Mesothelial cell of epicardium (in vitro differentiated cells): ENCODE measurements around the gene DCN. TPM values are rescaled to one million over a fixed set of nuclear protein-coding genes. Genes with fewer than 3 reads are reported as not detected.

ENCODE experiments used
- DNase-seq, 2 experiments: peaks; one replicate each; pipeline ENCODE4 v3.0.0; 2021; ENCODE audit warnings: low spot score in 2 of 2; ENCODE audit not compliant: unreplicated experiment in 2 of 2
- H3K27ac Mint-ChIP-seq: 2 replicates; pipeline ENCODE4 v1.8.0; 2021; ENCODE audit warnings: mixed read lengths
- H3K27me3 Mint-ChIP-seq: 2 replicates; pipeline ENCODE4 v1.8.0; 2021; ENCODE audit warnings: low read depth, mixed read lengths
- H3K36me3 Mint-ChIP-seq: 2 replicates; pipeline ENCODE4 v1.8.0; 2021; ENCODE audit warnings: mixed read lengths
- H3K4me1 Mint-ChIP-seq: 2 replicates; pipeline ENCODE4 v1.8.0; 2021; ENCODE audit warnings: mixed read lengths
- H3K4me3 Mint-ChIP-seq: 2 replicates; pipeline ENCODE4 v1.8.0; 2021; ENCODE audit warnings: mild to moderate bottlenecking, moderate library complexity, mixed read lengths
- H3K9me3 Mint-ChIP-seq: 2 replicates; pipeline ENCODE4 v1.8.0; 2021; ENCODE audit warnings: mixed read lengths
- total RNA-seq: library from RNA; stranded (reverse); gene quantifications from 3 replicates; pipeline ENCODE4 v1.2.1, GENCODE V29; 2021
- TF ChIP-seq, protein P1 (sequence below): fragments of 200-600 bp; sonication (generic); IDR thresholded peaks from one replicate; pipeline ENCODE4 v1.5.0; 2021; ENCODE audit warnings: antibody characterized with exemption; ENCODE audit not compliant: unreplicated experiment

DCN gene
- total RNA-seq, 1 donor from 2014 or later, result 1,349 TPM

DNA sequence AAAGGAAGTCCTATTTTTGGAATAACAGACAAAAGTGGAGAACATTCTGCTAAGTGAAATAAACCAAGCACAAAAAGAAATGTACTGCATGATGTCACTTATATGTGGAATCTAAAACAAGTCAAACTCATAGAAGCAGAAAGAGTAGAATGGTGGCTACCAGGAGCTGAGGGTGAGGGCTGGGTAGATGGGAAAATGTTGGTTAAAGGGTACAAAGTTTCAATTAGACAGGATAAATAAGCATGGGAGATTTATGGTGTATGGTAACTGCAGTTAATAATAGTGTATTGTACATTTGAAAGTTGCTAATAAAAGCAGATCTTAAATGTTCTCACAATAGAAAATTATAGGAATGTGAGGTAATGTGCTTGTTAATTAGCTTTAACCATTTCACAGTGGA is 84.2 kb downstream of the DCN start:
- Mint-ChIP-seq H3K4me3 (no peak overlapping the region), H3K27ac (no peak overlapping the region), H3K4me1 (peaks cover 54% of the 10 kb centered on the region), H3K9me3 (peaks cover 19% of the 10 kb centered on the region), H3K27me3 (no peaks in the 10 kb centered on the region), H3K36me3 (peaks cover 4% of the 10 kb centered on the region)
- DNase-seq, result no peak
- TF ChIP-seq, protein P1, sequence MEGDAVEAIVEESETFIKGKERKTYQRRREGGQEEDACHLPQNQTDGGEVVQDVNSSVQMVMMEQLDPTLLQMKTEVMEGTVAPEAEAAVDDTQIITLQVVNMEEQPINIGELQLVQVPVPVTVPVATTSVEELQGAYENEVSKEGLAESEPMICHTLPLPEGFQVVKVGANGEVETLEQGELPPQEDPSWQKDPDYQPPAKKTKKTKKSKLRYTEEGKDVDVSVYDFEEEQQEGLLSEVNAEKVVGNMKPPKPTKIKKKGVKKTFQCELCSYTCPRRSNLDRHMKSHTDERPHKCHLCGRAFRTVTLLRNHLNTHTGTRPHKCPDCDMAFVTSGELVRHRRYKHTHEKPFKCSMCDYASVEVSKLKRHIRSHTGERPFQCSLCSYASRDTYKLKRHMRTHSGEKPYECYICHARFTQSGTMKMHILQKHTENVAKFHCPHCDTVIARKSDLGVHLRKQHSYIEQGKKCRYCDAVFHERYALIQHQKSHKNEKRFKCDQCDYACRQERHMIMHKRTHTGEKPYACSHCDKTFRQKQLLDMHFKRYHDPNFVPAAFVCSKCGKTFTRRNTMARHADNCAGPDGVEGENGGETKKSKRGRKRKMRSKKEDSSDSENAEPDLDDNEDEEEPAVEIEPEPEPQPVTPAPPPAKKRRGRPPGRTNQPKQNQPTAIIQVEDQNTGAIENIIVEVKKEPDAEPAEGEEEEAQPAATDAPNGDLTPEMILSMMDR, result no peak

DNA sequence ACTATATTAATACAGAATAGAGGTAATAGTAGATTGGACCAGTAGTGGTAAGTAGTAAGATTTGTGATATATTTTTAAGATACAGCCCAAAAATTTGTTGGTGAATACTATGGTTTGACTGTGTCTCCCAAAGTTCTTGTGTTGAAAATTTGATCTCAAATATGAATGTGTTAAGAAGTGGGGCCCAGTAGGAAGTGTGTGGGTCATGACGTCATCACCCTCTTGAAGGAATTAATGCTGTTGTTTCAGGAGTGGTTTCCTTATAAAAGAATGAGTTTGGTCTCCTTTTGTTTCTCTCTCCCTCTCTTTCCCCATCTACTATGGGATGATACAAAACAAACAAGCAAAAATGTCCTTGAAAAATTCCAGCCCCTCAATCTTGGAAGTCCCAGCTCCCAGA is 87.7 kb downstream of the DCN start:
- H3K36me3 Mint-ChIP-seq, result peaks cover 15% of the 10 kb centered on the region
- TF ChIP-seq, protein P1, result no peak

DNA sequence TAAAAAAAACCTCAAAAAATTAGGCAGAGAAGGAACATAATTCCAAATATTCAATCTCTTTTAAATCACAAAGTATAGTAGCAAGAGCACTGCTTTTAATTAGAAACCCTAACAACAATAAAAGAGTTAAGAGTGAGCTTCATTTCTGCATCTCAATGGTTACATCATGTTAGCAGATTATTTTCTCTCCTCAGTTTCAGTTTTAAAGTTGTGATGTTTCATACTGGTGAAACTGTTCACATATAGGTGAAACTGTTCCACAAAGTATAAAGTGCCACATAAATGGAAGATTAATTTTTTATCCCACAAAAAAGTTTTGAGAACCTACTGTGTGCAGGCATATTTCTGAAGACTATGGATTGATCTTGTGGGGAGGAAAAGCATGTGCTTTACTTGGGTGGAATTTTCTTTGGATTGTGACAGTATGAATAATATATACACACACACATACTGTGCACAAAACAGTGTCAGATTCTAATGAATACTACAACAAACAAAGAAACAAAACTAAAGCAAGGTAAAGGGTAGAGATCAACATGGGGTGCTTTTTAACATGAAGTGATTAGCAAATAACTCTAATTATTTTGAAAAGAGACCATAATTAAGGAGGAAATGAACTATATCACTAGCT is 88.5 kb downstream of the DCN start:
- Mint-ChIP-seq H3K4me1 (peaks cover 22% of the 10 kb centered on the region), H3K36me3 (peaks cover 21% of the 10 kb centered on the region), H3K4me3 (no peak overlapping the region), H3K27ac (no peak overlapping the region), H3K27me3 (no peaks in the 10 kb centered on the region), H3K9me3 (peaks cover 45% of the 10 kb centered on the region)
- TF ChIP-seq, protein P1, result no peak
- DNase-seq, result no peak

More for the DNA sequence above, 87.7 kb downstream of the DCN start:
- peaks cover 29% of the 10 kb centered on the region for H3K4me1 Mint-ChIP-seq
- no peak overlapping the region for H3K4me3 Mint-ChIP-seq
- no peaks in the 10 kb centered on the region for H3K27me3 Mint-ChIP-seq
- H3K9me3 Mint-ChIP-seq, result peaks cover 37% of the 10 kb centered on the region
- H3K27ac Mint-ChIP-seq, result no peak overlapping the region
- no peak for DNase-seq

DNA sequence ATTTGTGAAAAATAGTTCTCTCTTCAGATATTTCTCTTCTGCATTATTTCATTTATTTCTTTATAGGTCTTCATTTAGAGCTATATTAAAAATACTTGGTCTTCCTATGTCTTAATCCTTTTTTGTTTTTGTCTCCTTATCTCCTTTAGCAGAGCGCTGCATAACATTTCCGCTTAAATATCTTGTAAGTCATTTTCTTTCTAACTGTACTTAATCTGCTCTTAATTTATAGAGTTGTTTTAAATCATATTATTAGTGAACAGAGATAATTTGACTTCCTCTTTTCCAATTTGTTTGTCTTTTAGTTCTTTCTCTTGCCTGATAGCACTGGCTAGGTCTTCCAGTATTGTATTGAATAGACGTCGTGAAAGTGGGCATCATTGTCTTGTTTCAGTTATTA is 89.3 kb downstream of the DCN start:
- TF ChIP-seq, protein P1, result no peak
- no peaks in the 10 kb centered on the region for H3K27me3 Mint-ChIP-seq
- H3K4me1 Mint-ChIP-seq, result peaks cover 16% of the 10 kb centered on the region
- peaks cover 28% of the 10 kb centered on the region for H3K36me3 Mint-ChIP-seq
- H3K4me3 Mint-ChIP-seq, result no peak overlapping the region
- no peak overlapping the region for H3K27ac Mint-ChIP-seq
- peaks cover 53% of the 10 kb centered on the region for H3K9me3 Mint-ChIP-seq
- DNase-seq, result no peak

DNA sequence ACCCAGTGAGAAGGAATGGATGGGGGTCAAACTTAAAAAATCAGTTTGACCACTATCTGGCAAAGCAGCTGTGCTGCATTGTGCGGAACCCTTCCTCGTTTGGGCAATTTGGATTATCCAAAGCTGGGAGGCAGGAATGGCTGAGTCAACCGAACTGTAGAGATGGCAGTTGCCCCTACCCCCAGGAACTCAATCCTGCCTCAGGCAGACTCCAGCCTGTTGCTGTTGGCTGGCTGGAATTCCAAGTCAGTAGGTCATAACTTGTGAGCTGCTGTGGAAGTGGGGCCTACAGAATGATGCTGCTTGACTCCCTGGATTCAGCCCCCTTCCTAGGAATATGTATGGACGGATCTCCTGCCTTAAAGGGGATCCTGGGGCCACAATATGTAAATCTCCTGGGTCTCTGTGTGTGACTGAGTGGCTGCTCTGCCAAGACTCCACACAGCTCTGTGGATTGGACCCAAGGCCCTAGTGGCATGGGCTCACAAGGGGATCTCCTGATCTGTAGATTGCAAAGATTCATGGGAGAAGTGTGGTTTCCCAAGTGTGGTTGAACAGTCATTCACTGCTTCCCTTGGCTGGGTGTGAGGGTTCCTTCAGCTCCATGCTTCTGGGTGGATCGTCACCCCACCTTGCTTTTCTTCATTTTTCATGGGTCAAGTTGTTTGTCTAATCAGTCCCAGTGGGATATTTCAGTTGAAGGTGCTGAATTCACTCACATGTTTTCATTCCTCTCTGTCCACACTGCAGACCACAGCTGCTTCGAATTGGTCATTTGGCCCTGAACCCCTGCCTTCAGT is 90.5 kb downstream of the DCN start:
- Mint-ChIP-seq H3K36me3 (peaks cover 36% of the 10 kb centered on the region), H3K27ac (no peak overlapping the region), H3K27me3 (no peaks in the 10 kb centered on the region), H3K9me3 (peaks cover 57% of the 10 kb centered on the region), H3K4me1 (peaks cover 14% of the 10 kb centered on the region), H3K4me3 (no peak overlapping the region)
- TF ChIP-seq, protein P1, result no peak
- DNase-seq, result no peak

Other genes with a start within 250 kb of the DCN start
- gene CCER1, start 227.6 kb downstream of the DCN start, total RNA-seq, result not detected in 3 replicates
- gene EPYC, start 177.8 kb downstream of the DCN start, total RNA-seq, result not detected in 3 replicates
- gene KERA, start 124.8 kb downstream of the DCN start, total RNA-seq, result 0.09 TPM in 1 of 3 replicates, not detected in the others
- gene LUM, start 71.3 kb downstream of the DCN start, total RNA-seq, result 490 to 545 TPM (median 508 TPM) in 3 replicates